ENCODE measurements around the gene LILRA1.
A peak's percentile ranks its signal among the peaks of the same experiment; 100 is the strongest.
"Not testable (repeated sequence)": the region's sequence is repeated elsewhere in the genome, so short reads cannot be mapped to it uniquely, and the experiment has no call there.

LILRA1 gene

DNA sequence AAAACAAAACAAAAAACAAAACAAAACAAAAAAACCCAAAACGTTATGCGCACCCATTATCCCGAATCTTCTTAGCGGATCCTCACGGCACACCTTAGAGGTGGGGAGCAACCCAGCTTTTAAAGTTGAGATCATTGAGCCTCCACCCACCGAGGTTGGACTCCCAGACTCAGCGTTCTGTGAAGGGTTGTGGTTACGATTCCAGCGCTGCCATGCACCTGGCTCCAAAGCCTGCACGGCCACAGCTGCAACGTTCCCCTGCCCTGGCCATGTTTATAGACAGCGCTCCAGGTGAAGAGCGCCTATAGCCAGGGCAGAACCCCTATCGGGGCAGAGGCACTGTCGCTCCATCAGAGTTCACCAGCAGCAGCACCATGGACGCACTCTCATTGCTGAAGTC is 38.5 kb upstream of the LILRA1 start:
- H3K4me3 ChIP-seq (ENCODE audit: control insufficient read depth, low read depth, low read length) = no peak overlapping the region
- DNase-seq (ENCODE audit: low read depth) = no peak
- TF ChIP-seq, protein P1, sequence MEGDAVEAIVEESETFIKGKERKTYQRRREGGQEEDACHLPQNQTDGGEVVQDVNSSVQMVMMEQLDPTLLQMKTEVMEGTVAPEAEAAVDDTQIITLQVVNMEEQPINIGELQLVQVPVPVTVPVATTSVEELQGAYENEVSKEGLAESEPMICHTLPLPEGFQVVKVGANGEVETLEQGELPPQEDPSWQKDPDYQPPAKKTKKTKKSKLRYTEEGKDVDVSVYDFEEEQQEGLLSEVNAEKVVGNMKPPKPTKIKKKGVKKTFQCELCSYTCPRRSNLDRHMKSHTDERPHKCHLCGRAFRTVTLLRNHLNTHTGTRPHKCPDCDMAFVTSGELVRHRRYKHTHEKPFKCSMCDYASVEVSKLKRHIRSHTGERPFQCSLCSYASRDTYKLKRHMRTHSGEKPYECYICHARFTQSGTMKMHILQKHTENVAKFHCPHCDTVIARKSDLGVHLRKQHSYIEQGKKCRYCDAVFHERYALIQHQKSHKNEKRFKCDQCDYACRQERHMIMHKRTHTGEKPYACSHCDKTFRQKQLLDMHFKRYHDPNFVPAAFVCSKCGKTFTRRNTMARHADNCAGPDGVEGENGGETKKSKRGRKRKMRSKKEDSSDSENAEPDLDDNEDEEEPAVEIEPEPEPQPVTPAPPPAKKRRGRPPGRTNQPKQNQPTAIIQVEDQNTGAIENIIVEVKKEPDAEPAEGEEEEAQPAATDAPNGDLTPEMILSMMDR (IDR thresholded peaks at IDR 0.05; ENCODE audit: control insufficient read depth, insufficient read depth, low read depth, low read length, missing control alignments) = no peak

DNA sequence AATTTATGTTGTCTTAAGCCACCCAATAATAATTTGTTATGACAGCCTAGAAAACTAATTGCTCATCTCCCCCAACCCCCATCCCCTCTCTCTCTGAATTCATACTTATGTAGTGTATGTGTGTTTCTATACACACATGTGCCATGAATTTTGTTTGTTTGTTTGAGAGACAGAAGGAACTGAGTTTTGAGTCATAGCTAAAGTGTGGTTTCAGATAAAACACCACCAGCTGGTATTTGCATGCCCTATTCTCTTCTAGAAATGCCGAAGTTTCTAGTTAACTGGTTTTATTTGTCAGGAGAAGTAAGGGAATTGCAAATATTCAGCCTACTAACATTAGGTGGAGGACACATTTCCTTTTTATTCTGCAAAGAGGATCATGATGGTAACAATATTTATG is 37.2 kb upstream of the LILRA1 start:
- TF ChIP-seq, protein P1 (IDR thresholded peaks at IDR 0.05; ENCODE audit: control insufficient read depth, insufficient read depth, low read depth, low read length, missing control alignments) = no peak
- no peak for DNase-seq (ENCODE audit: low read depth)
- H3K4me3 ChIP-seq (ENCODE audit: control insufficient read depth, low read depth, low read length) = no peak overlapping the region

DNA sequence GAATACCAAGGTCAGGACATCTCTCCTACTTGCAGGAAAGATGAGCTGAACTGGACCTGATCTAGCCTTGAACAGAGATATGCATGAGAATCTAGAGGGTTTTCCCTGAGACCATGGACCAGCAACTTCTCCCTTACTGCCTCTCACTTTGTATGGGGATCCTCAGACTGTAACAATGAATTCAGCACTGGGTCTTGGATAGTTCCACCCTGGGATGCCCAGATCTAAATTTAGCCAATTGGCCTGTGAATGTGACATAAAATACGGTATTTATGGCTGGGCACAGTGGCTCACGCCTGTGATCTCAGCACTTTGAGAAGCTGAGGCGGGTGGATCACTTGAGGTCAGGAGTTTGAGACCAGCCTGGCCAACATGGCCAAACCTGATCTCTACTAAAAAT is 35.1 kb upstream of the LILRA1 start:
- DNase-seq (ENCODE audit: low read depth) = no peak
- no peak overlapping the region for H3K4me3 ChIP-seq (ENCODE audit: control insufficient read depth, low read depth, low read length)
- TF ChIP-seq, protein P1 (IDR thresholded peaks at IDR 0.05; ENCODE audit: control insufficient read depth, insufficient read depth, low read depth, low read length, missing control alignments) = no peak

GRCh38 chr19:54560881-54561385 is 32.5 kb upstream of the LILRA1 start:
- DNase-seq (ENCODE audit: low read depth) = no peak
- TF ChIP-seq, protein P1 (IDR thresholded peaks at IDR 0.05; ENCODE audit: control insufficient read depth, insufficient read depth, low read depth, low read length, missing control alignments) = no peak
- no peak overlapping the region for H3K4me3 ChIP-seq (ENCODE audit: control insufficient read depth, low read depth, low read length)

DNA sequence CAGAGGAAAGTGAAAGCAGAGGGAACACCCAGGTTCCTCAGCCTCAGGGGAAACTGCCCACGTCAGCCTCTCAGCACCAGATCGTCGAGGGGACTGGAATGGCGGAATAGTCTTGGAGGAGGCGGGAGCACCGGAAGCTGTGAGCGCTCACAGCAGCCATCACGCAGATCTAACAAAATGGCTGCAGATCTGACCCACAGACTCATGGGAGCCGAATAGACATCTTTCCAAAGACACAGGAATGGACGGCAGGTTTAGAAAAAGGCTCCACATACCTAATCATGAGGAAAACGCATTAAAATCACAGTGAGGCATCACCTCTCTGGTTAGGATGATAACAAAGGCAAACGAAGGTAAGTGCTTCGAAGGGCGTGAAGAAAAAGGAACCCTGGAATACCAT is 31.6 kb upstream of the LILRA1 start:
- no peak overlapping the region for H3K4me3 ChIP-seq (ENCODE audit: control insufficient read depth, low read depth, low read length)
- DNase-seq (ENCODE audit: low read depth) = peak; percentile 1
- TF ChIP-seq, protein P1 (IDR thresholded peaks at IDR 0.05; ENCODE audit: control insufficient read depth, insufficient read depth, low read depth, low read length, missing control alignments) = no peak

DNA sequence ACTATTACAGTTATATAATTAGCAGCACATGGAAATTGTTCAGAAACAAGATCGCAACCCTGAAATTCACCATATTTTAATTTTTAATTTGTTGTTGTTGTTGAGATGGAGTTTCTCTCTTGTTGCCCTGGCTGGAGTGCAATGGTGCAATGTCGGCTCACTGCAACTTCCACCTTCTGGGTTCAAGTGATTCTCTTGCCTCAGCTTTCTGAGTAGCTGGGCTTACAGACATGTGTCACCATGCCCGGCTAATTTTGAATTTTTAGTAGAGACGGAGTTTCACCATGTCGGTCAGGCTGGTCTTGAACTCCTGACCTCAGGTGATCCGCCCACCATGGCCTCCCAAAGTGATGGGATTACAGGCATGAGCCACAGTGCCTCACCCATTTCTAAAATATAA is 30.2 kb upstream of the LILRA1 start:
- not testable (repeated sequence) for DNase-seq (ENCODE audit: low read depth); H3K4me3 ChIP-seq (ENCODE audit: control insufficient read depth, low read depth, low read length)

DNA sequence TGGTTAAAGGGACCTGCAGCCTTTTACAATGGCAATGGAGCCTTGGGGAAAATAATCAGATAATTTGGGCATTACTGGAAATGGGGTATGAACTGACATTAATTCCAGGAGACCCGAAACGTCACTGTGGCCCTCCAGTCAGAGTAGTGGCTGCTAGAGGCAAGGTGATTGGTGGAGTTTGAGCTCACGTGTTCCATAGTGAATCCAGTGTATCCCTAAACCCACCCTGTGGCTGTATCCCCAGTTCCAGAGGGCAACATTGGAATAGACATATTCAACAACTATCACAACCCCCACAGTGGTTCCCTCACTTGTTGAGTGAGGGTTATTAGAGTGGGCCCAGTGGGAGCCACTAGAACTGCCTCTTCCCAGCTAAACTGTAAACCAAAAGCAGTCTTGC is 23.1 kb upstream of the LILRA1 start:
- TF ChIP-seq, protein P1 (IDR thresholded peaks at IDR 0.05; ENCODE audit: control insufficient read depth, insufficient read depth, low read depth, low read length, missing control alignments) = no peak
- no peak overlapping the region for H3K4me3 ChIP-seq (ENCODE audit: control insufficient read depth, low read depth, low read length)
- DNase-seq (ENCODE audit: low read depth) = no peak

- not testable (repeated sequence) for H3K4me3 ChIP-seq (ENCODE audit: control insufficient read depth, low read depth, low read length); DNase-seq (ENCODE audit: low read depth)
Measured at GRCh38 chr19:54571715-54572615, 21.5 kb upstream of the LILRA1 start.

All from AG09309 (cell line).